H1 (cell line): ENCODE results near the gene NEK11. TPM values are rescaled to one million over a fixed set of nuclear protein-coding genes. Genes with fewer than 3 reads are reported as not detected.

Experiments
- CTCF ChIA-PET: fragments of 300-600 bp; sonication (Branson Sonifier 250); formaldehyde crosslinking; loops from one replicate; lab custom pipeline; 2021; ENCODE audit not compliant: partially characterized antibody; lab: Charles Lee
- POLR2A ChIA-PET: fragments of 300-600 bp; sonication (Branson Sonifier 250); formaldehyde crosslinking; loops from one replicate; lab custom pipeline; 2021; ENCODE audit warnings: inconsistent platforms; ENCODE audit not compliant: partially characterized antibody; lab: Charles Lee
- DNase-seq, 2 experiments: peaks; one replicate each; pipeline versions ENCODE4 v3.0.0 to v3.0.0-alpha.2; 2010 to 2022; ENCODE audit warnings: low spot score in 2 of 2, low read depth in 1 of 2, mixed read lengths in 1 of 2
- FAIRE-seq: peaks from 2 replicates; lab custom pipeline; 2011; peaks lifted over from hg19 to GRCh38; lab: Jason Lieb, UNC
- H2AFZ ChIP-seq: 2 replicates; pipeline ENCODE4 v1.8.1; 2012; ENCODE audit warnings: low read length, inconsistent platforms
- H2AK5ac ChIP-seq: 2 replicates; pipeline ENCODE4 v1.6.1; 2013; ENCODE audit warnings: low read depth, low read length
- H2BK120ac ChIP-seq: replicated peaks from 2 replicates; pipeline ENCODE3; 2013; ENCODE audit warnings: low read depth, low read length, inconsistent platforms
- H2BK12ac ChIP-seq: 2 replicates; pipeline ENCODE4 v1.6.1; 2013; ENCODE audit warnings: low read depth, low read length
- H2BK15ac ChIP-seq: 2 replicates; pipeline ENCODE4 v1.6.1; 2013; ENCODE audit warnings: low read length
- H2BK20ac ChIP-seq: 2 replicates; pipeline ENCODE4 v1.6.1; 2013; ENCODE audit warnings: low read length
- H2BK5ac ChIP-seq: 2 replicates; pipeline ENCODE4 v1.6.1; 2013; ENCODE audit warnings: low read depth, low read length
- H3K14ac ChIP-seq: 2 replicates; pipeline ENCODE4 v1.6.1; 2013; ENCODE audit warnings: inconsistent platforms; ENCODE audit not compliant: insufficient read length
- H3K18ac ChIP-seq: 2 replicates; pipeline ENCODE4 v1.6.1; 2013; ENCODE audit warnings: low read length; ENCODE audit errors: extremely low read depth
- H3K23ac ChIP-seq: 2 replicates; pipeline ENCODE4 v1.6.1; 2013; ENCODE audit warnings: inconsistent platforms; ENCODE audit not compliant: insufficient read length
- H3K23me2 ChIP-seq: 2 replicates; pipeline ENCODE4 v1.6.1; 2013; ENCODE audit warnings: low read depth, low read length
- H3K27ac ChIP-seq: 2 replicates; pipeline ENCODE4 v1.6.1; 2011; ENCODE audit warnings: low read depth, low read length, inconsistent platforms
- H3K27me3 ChIP-seq, 4 experiments: replicated peaks in 1 of 4; 1 replicate in 1 of 4; 2 replicates in 3 of 4; pipeline versions ENCODE4 v1.6.1 to v1.8.1; 2011 to 2013; ENCODE audit warnings: low read length in 3 of 4, mild to moderate bottlenecking in 3 of 4, inconsistent platforms in 2 of 4, mixed read lengths in 2 of 4, moderate library complexity in 1 of 4; ENCODE audit not compliant: control insufficient read depth in 3 of 4, insufficient read depth in 3 of 4; ENCODE audit errors: extremely low read depth in 1 of 4
- H3K36me3 ChIP-seq, 4 experiments: 2 replicates each; pipeline versions ENCODE4 v1.6.1 to v1.8.1; 2011 to 2013; ENCODE audit warnings: mild to moderate bottlenecking in 4 of 4, low read length in 3 of 4, moderate library complexity in 2 of 4, control low read depth in 1 of 4, inconsistent platforms in 1 of 4; ENCODE audit not compliant: insufficient read depth in 4 of 4, control insufficient read depth in 2 of 4
- H3K4ac ChIP-seq: replicated peaks from 2 replicates; pipeline ENCODE3; 2013; ENCODE audit warnings: low read length, low read depth, mixed read lengths, inconsistent platforms; ENCODE audit not compliant: insufficient read length
- H3K4me1 ChIP-seq, 4 experiments: replicated peaks in 1 of 4; 1 replicate in 1 of 4; 2 replicates in 3 of 4; pipeline versions ENCODE4 v1.6.1 to v1.8.1; 2011 to 2013; ENCODE audit warnings: low read length in 3 of 4, inconsistent platforms in 2 of 4, mixed read lengths in 1 of 4; ENCODE audit not compliant: insufficient read depth in 4 of 4, control insufficient read depth in 3 of 4
- H3K4me2 ChIP-seq, 2 experiments: 2 replicates each; pipeline versions ENCODE4 v1.6.1 to v1.8.1; 2011 to 2013; ENCODE audit warnings: low read depth in 2 of 2, low read length in 2 of 2, control low read depth in 1 of 2, inconsistent platforms in 1 of 2, mild to moderate bottlenecking in 1 of 2; ENCODE audit not compliant: insufficient read depth in 1 of 2
- H3K4me3 ChIP-seq, 4 experiments: fragments of 200-600, 300-600 bp in 1 of 4; sonication (generic), shearing (Covaris generic), sonication (Bioruptor Twin) in 1 of 4; 2 replicates each; pipeline versions ENCODE4 v1.5.1 to v1.8.1; 2011 to 2016; ENCODE audit warnings: low read length in 4 of 4, low read depth in 3 of 4, control low read depth in 2 of 4, inconsistent platforms in 2 of 4, mild to moderate bottlenecking in 2 of 4, mixed read lengths in 1 of 4, moderate library complexity in 1 of 4; ENCODE audit not compliant: insufficient read depth in 2 of 4; ENCODE audit errors: extremely low read depth in 1 of 4
- H3K56ac ChIP-seq: replicated peaks from 2 replicates; pipeline ENCODE3; 2013; ENCODE audit warnings: low read depth, mild to moderate bottlenecking, mixed read lengths, low read length, inconsistent platforms; ENCODE audit not compliant: insufficient read length
- H3K79me1 ChIP-seq: 2 replicates; pipeline ENCODE4 v1.6.1; 2013; ENCODE audit warnings: low read depth, low read length, control low read depth
- H3K79me2 ChIP-seq, 2 experiments: 2 replicates each; pipeline versions ENCODE4 v1.6.1 to v1.8.1; 2012 to 2013; ENCODE audit warnings: low read length in 2 of 2, mild to moderate bottlenecking in 2 of 2, inconsistent platforms in 1 of 2; ENCODE audit not compliant: insufficient read depth in 2 of 2, control insufficient read depth in 1 of 2
- H3K9ac ChIP-seq, 4 experiments: replicated peaks in 1 of 4; 1 replicate in 1 of 4; 2 replicates in 3 of 4; pipeline versions ENCODE4 v1.6.1 to v1.8.1; 2011 to 2013; ENCODE audit warnings: low read depth in 3 of 4, low read length in 3 of 4, control low read depth in 2 of 4, mild to moderate bottlenecking in 2 of 4, moderate library complexity in 2 of 4, inconsistent platforms in 1 of 4; ENCODE audit errors: extremely low read depth in 1 of 4
- H3K9me3 ChIP-seq, 2 experiments: 2 replicates each; pipeline versions ENCODE4 v1.6.1 to v1.8.1; 2012 to 2013; ENCODE audit warnings: mild to moderate bottlenecking in 2 of 2, moderate library complexity in 2 of 2, control low read depth in 1 of 2, inconsistent platforms in 1 of 2, low read depth in 1 of 2, low read length in 1 of 2, mixed read lengths in 1 of 2; ENCODE audit not compliant: insufficient read depth in 2 of 2
- H4K20me1 ChIP-seq, 2 experiments: replicated peaks in 1 of 2; 2 replicates each; pipeline versions ENCODE3 to v1.8.1; 2011 to 2013; ENCODE audit warnings: inconsistent platforms in 2 of 2, low read length in 2 of 2, mild to moderate bottlenecking in 1 of 2; ENCODE audit not compliant: insufficient read depth in 2 of 2, control insufficient read depth in 1 of 2
- H4K5ac ChIP-seq: 2 replicates; pipeline ENCODE4 v1.6.1; 2013; ENCODE audit warnings: low read length, low read depth, mixed read lengths, inconsistent platforms; ENCODE audit not compliant: insufficient read length
- H4K8ac ChIP-seq: 2 replicates; pipeline ENCODE4 v1.8.0; 2013; ENCODE audit warnings: mild to moderate bottlenecking, moderate library complexity, low read length, inconsistent platforms; ENCODE audit not compliant: insufficient read depth; ENCODE audit errors: extremely low read depth
- H4K91ac ChIP-seq: replicated peaks from 2 replicates; pipeline ENCODE3; 2013; ENCODE audit warnings: low read length, mixed read lengths, inconsistent platforms; ENCODE audit not compliant: insufficient read length
- CTBP2 ChIP-seq: IDR thresholded peaks from 2 replicates; pipeline ENCODE4 v1.7.0; 2011; ENCODE audit warnings: borderline replicate concordance, mild to moderate bottlenecking, moderate library complexity, mixed read lengths, low read length; ENCODE audit not compliant: insufficient read depth, insufficient read length
- EP300 ChIP-seq, 2 experiments: IDR thresholded peaks; 1 replicate in 1 of 2; 2 replicates in 1 of 2; pipeline ENCODE4 v1.6.1; 2011 to 2012; ENCODE audit warnings: low read depth in 2 of 2, low read length in 2 of 2, mild to moderate bottlenecking in 2 of 2, borderline replicate concordance in 1 of 2, inconsistent platforms in 1 of 2, moderate library complexity in 1 of 2
- EZH2 ChIP-seq: fragments of 200-600 bp; sonication (generic); IDR thresholded peaks from 2 replicates; pipeline ENCODE4 v1.7.1; 2012; ENCODE audit warnings: low read depth, mild to moderate bottlenecking, moderate library complexity, low read length, inconsistent platforms; ENCODE audit not compliant: severe bottlenecking
- GABPA ChIP-seq: IDR thresholded peaks from 2 replicates; pipeline ENCODE4 v1.6.1; 2011; ENCODE audit warnings: mild to moderate bottlenecking, low read length, moderate library complexity, borderline replicate concordance; ENCODE audit not compliant: insufficient read depth
- MAFK ChIP-seq: IDR thresholded peaks from 2 replicates; pipeline ENCODE4 v1.6.1; 2012; ENCODE audit warnings: low read depth, mild to moderate bottlenecking, improper control_type of control experiment, low read length
- RAD21 ChIP-seq, 2 experiments: IDR thresholded peaks in 1 of 2; conservative IDR thresholded peaks in 1 of 2; 2 replicates each; pipeline ENCODE4 v1.6.1; 2011; ENCODE audit warnings: low read depth in 2 of 2, low read length in 2 of 2, improper control_type of control experiment in 1 of 2, inconsistent platforms in 1 of 2, mild to moderate bottlenecking in 1 of 2, moderate library complexity in 1 of 2
- RBBP5 ChIP-seq: IDR thresholded peaks from 2 replicates; pipeline ENCODE4 v1.7.1; 2012; ENCODE audit warnings: low read depth, mild to moderate bottlenecking, inconsistent platforms, low read length, moderate library complexity, borderline replicate concordance
- RFX5 ChIP-seq: IDR thresholded peaks from 2 replicates; pipeline ENCODE4 v1.6.1; 2011; ENCODE audit warnings: low read depth, low read length, improper control_type of control experiment, borderline replicate concordance
- SIX5 ChIP-seq: IDR thresholded peaks from 2 replicates; pipeline ENCODE4 v1.6.1; 2011; ENCODE audit warnings: mild to moderate bottlenecking, low read depth, low read length
- SP2 ChIP-seq: IDR thresholded peaks from 2 replicates; pipeline ENCODE4 v1.6.1; 2012; ENCODE audit warnings: mild to moderate bottlenecking, low read length, inconsistent platforms
- TCF12 ChIP-seq: IDR thresholded peaks from 2 replicates; pipeline ENCODE4 v1.6.1; 2011; ENCODE audit warnings: low read depth, mild to moderate bottlenecking, low read length
- YY1 ChIP-seq: IDR thresholded peaks from 2 replicates; pipeline ENCODE4 v1.6.1; 2011; ENCODE audit warnings: low read depth, mild to moderate bottlenecking, low read length
- WGBS, 2 experiments: shearing (Covaris generic) in 1 of 2; methylation state at CpG; one replicate each; pipeline versions ENCODE4 v1.1.6 to v1.1.7; 2013 to 2015; ENCODE audit warnings: low lambda C conversion rate in 2 of 2, mixed read lengths in 2 of 2, inconsistent platforms in 1 of 2, low coverage in 1 of 2, missing lambda C conversion rate in 1 of 2; ENCODE audit not compliant: insufficient replicate concordance in 2 of 2, insufficient coverage in 1 of 2, insufficient read length in 1 of 2; ENCODE audit errors: extremely low coverage in 1 of 2, missing lambda C conversion rate in 1 of 2; 5-methylcytosine and 5-hydroxymethylcytosine counted together
- polyA plus RNA-seq, 7 experiments: library from polyadenylated mRNA; depleted of rRNA in 3 of 7; stranded (reverse) in 5 of 7; unstranded in 2 of 7; fragments of >200 nt in 5 of 7; fragments of 200-250 nt in 2 of 7; gene quantifications; 1 replicate in 5 of 7; 2 replicates in 1 of 7; 4 replicates in 1 of 7; pipeline versions ENCODE4 v1.2.1 to v1.2.3, GENCODE V29; 2011 to 2013; ENCODE audit warnings: missing spikeins in 2 of 7, mixed read lengths in 2 of 7
- total RNA-seq: library from RNA; stranded (reverse); fragmentation: NEBNext Ultra II Directional; extraction: Animal tissue kit (Norgen Biotek cat#: 25700); gene quantifications from 2 replicates; pipeline ENCODE4 v1.2.1, GENCODE V29; 2021

NEK11 gene
- total and polyA plus RNA-seq, 2 of the 8 experiments (the other 6 are each of a cell fraction or from before 2014, with no cell fraction given), result 0.60 TPM; not detected in 1

GRCh38 chr3:131233900-131234668 is 207.4 kb downstream of the NEK11 start:
- H3K4me2 ChIP-seq, result no peak overlapping the region
- no peak overlapping the region for H2BK20ac ChIP-seq
- H4K91ac ChIP-seq, result no peak overlapping the region
- no peak overlapping the region for H3K56ac ChIP-seq
- no peak overlapping the region for H3K9ac ChIP-seq
- no peak overlapping the region for H2BK12ac ChIP-seq
- DNase-seq (no peak), FAIRE-seq (no peak)
- no peaks in the 10 kb centered on the region for H3K4me1 ChIP-seq
- H3K9me3 ChIP-seq, result no peaks in the 10 kb centered on the region
- H2BK120ac ChIP-seq, result no peak overlapping the region
- no peak overlapping the region for H3K14ac ChIP-seq
- no peak overlapping the region for H2BK15ac ChIP-seq
- no peak overlapping the region for H4K5ac ChIP-seq
- no peak overlapping the region for H3K4me3 ChIP-seq
- no peak overlapping the region for H3K4ac ChIP-seq
- H3K18ac ChIP-seq, result no peak overlapping the region
- 93% methylated on average over 5 of the region's 5 CpGs; no CpG with 5 or more reads in 1 of the 2 experiments for WGBS, 2 experiments
- no peaks in the 10 kb centered on the region for H3K79me1 ChIP-seq
- H3K27ac ChIP-seq, result no peak overlapping the region
- no peaks in the 10 kb centered on the region; the same call in 1 of the 2 replicates for H3K23me2 ChIP-seq
- H3K79me2 ChIP-seq, result no peaks in the 10 kb centered on the region
- H4K8ac ChIP-seq, result no peak overlapping the region
- H3K36me3 ChIP-seq, result no peaks in the 10 kb centered on the region
- CTCF ChIA-PET, result interaction anchor here (1.0 to 1.3 kb wide), 3 partner anchors 8 to 293 kb away, joined by 3 read pairs; no protein-coding TSS in a partner anchor
- no peaks in the 10 kb centered on the region for H3K27me3 ChIP-seq
- no peaks in the 10 kb centered on the region for H4K20me1 ChIP-seq
- H2BK5ac ChIP-seq, result no peak overlapping the region
- H2AK5ac ChIP-seq, result no peak overlapping the region
- H3K23ac ChIP-seq, result no peak overlapping the region
- POLR2A ChIA-PET, result no interaction called here
- no peak overlapping the region for H2AFZ ChIP-seq
- no peak for TF ChIP-seq RAD21 (IDR thresholded peaks at IDR 0.05 in 1 of 2, conservative IDR thresholded peaks at IDR 0.05 in 1 of 2; ENCODE audit: low read depth in 2 of 2, low read length in 2 of 2)
- TF ChIP-seq SIX5, result no peak
- no peak for TF ChIP-seq GABPA
- TF ChIP-seq TCF12, result no peak
- no peak for TF ChIP-seq EZH2
- no peak for TF ChIP-seq EP300 (IDR thresholded peaks at IDR 0.05; ENCODE audit: borderline replicate concordance in 1 of 2, low read depth in 2 of 2, low read length in 2 of 2)
- TF ChIP-seq SP2, result no peak
- no peak for TF ChIP-seq RFX5
- TF ChIP-seq YY1, result no peak
- no peak for TF ChIP-seq CTBP2
- no peak for TF ChIP-seq MAFK
- no peak for TF ChIP-seq RBBP5
